NCI-H1436 treated with DMSO at 0.1 percent for 48 hours (cell line): Measurements from ENCODE around the gene HTRA3.

Experiments
- DNase-seq: peaks from one replicate; lab custom pipeline; 2025; lab: John Stamatoyannopoulos, UW

HTRA3 gene

GRCh38 chr4:8267077-8267476 lies 2.5 kb upstream of the HTRA3 start:
- DNase-seq: no peak

GRCh38 chr4:8268211-8268610 lies 1.3 kb upstream of the HTRA3 start:
- DNase-seq: no peak

GRCh38 chr4:8268901-8269534 lies 536 bp upstream of the HTRA3 start:
- DNase-seq: no peak

GRCh38 chr4:8270418-8270771 lies 841 bp downstream of the HTRA3 start:
- no peak for DNase-seq

- no peak for DNase-seq
These were observed 1.6 kb downstream of the HTRA3 start for GRCh38 chr4:8270912-8271815.

GRCh38 chr4:8271821-8272220 lies 2.3 kb downstream of the HTRA3 start:
- DNase-seq: no peak

- no peak for DNase-seq
These were observed 3.2 kb downstream of the HTRA3 start for GRCh38 chr4:8272472-8273428.

- no peak for DNase-seq
These were observed 3.9 kb downstream of the HTRA3 start for GRCh38 chr4:8273450-8273849.

- no peak for DNase-seq
These were observed 4.6 kb downstream of the HTRA3 start for GRCh38 chr4:8274066-8274652.

- no peak for DNase-seq
These were observed 5.4 kb downstream of the HTRA3 start for GRCh38 chr4:8274765-8275547.

- DNase-seq: no peak
These were observed 6.0 kb downstream of the HTRA3 start for GRCh38 chr4:8275548-8275910.

GRCh38 chr4:8276358-8277240 lies 7.0 kb downstream of the HTRA3 start:
- no peak for DNase-seq

- no peak for DNase-seq
These were observed 7.9 kb downstream of the HTRA3 start for GRCh38 chr4:8277356-8278008.

- DNase-seq: no peak
These were observed 8.4 kb downstream of the HTRA3 start for GRCh38 chr4:8278009-8278395.

- DNase-seq: no peak
These were observed 9.1 kb downstream of the HTRA3 start for GRCh38 chr4:8278421-8279287.

- no peak for DNase-seq
These were observed 10.0 kb downstream of the HTRA3 start for GRCh38 chr4:8279321-8280157.

- no peak for DNase-seq
These were observed 10.8 kb downstream of the HTRA3 start for GRCh38 chr4:8280158-8280875.
